H1 (cell line): ENCODE results near the gene TNS1. TPM values are rescaled to one million over a fixed set of nuclear protein-coding genes. Genes with fewer than 3 reads are reported as not detected.

Experiments used
- CTCF ChIA-PET: fragments of 300-600 bp; sonication (Branson Sonifier 250); formaldehyde crosslinking; loops from one replicate; lab custom pipeline; 2021; ENCODE audit not compliant: partially characterized antibody; lab: Charles Lee
- POLR2A ChIA-PET: fragments of 300-600 bp; sonication (Branson Sonifier 250); formaldehyde crosslinking; loops from one replicate; lab custom pipeline; 2021; ENCODE audit warnings: inconsistent platforms; ENCODE audit not compliant: partially characterized antibody; lab: Charles Lee
- DNase-seq, 2 experiments: peaks; one replicate each; pipeline versions ENCODE4 v3.0.0 to v3.0.0-alpha.2; 2010 to 2022; ENCODE audit warnings: low spot score in 2 of 2, low read depth in 1 of 2, mixed read lengths in 1 of 2
- FAIRE-seq: peaks from 2 replicates; lab custom pipeline; 2011; peaks lifted over from hg19 to GRCh38; lab: Jason Lieb, UNC
- H2AFZ ChIP-seq: 2 replicates; pipeline ENCODE4 v1.8.1; 2012; ENCODE audit warnings: low read length, inconsistent platforms
- H2AK5ac ChIP-seq: 2 replicates; pipeline ENCODE4 v1.6.1; 2013; ENCODE audit warnings: low read depth, low read length
- H2BK120ac ChIP-seq: replicated peaks from 2 replicates; pipeline ENCODE3; 2013; ENCODE audit warnings: low read depth, low read length, inconsistent platforms
- H2BK12ac ChIP-seq: 2 replicates; pipeline ENCODE4 v1.6.1; 2013; ENCODE audit warnings: low read depth, low read length
- H2BK15ac ChIP-seq: 2 replicates; pipeline ENCODE4 v1.6.1; 2013; ENCODE audit warnings: low read length
- H2BK20ac ChIP-seq: 2 replicates; pipeline ENCODE4 v1.6.1; 2013; ENCODE audit warnings: low read length
- H2BK5ac ChIP-seq: 2 replicates; pipeline ENCODE4 v1.6.1; 2013; ENCODE audit warnings: low read depth, low read length
- H3K14ac ChIP-seq: 2 replicates; pipeline ENCODE4 v1.6.1; 2013; ENCODE audit warnings: inconsistent platforms; ENCODE audit not compliant: insufficient read length
- H3K18ac ChIP-seq: 2 replicates; pipeline ENCODE4 v1.6.1; 2013; ENCODE audit warnings: low read length; ENCODE audit errors: extremely low read depth
- H3K23ac ChIP-seq: 2 replicates; pipeline ENCODE4 v1.6.1; 2013; ENCODE audit warnings: inconsistent platforms; ENCODE audit not compliant: insufficient read length
- H3K23me2 ChIP-seq: 2 replicates; pipeline ENCODE4 v1.6.1; 2013; ENCODE audit warnings: low read depth, low read length
- H3K27ac ChIP-seq: 2 replicates; pipeline ENCODE4 v1.6.1; 2011; ENCODE audit warnings: low read depth, low read length, inconsistent platforms
- H3K27me3 ChIP-seq, 4 experiments: replicated peaks in 1 of 4; 1 replicate in 1 of 4; 2 replicates in 3 of 4; pipeline versions ENCODE4 v1.6.1 to v1.8.1; 2011 to 2013; ENCODE audit warnings: low read length in 3 of 4, mild to moderate bottlenecking in 3 of 4, inconsistent platforms in 2 of 4, mixed read lengths in 2 of 4, moderate library complexity in 1 of 4; ENCODE audit not compliant: control insufficient read depth in 3 of 4, insufficient read depth in 3 of 4; ENCODE audit errors: extremely low read depth in 1 of 4
- H3K36me3 ChIP-seq, 4 experiments: 2 replicates each; pipeline versions ENCODE4 v1.6.1 to v1.8.1; 2011 to 2013; ENCODE audit warnings: mild to moderate bottlenecking in 4 of 4, low read length in 3 of 4, moderate library complexity in 2 of 4, control low read depth in 1 of 4, inconsistent platforms in 1 of 4; ENCODE audit not compliant: insufficient read depth in 4 of 4, control insufficient read depth in 2 of 4
- H3K4ac ChIP-seq: replicated peaks from 2 replicates; pipeline ENCODE3; 2013; ENCODE audit warnings: low read length, low read depth, mixed read lengths, inconsistent platforms; ENCODE audit not compliant: insufficient read length
- H3K4me1 ChIP-seq, 4 experiments: replicated peaks in 1 of 4; 1 replicate in 1 of 4; 2 replicates in 3 of 4; pipeline versions ENCODE4 v1.6.1 to v1.8.1; 2011 to 2013; ENCODE audit warnings: low read length in 3 of 4, inconsistent platforms in 2 of 4, mixed read lengths in 1 of 4; ENCODE audit not compliant: insufficient read depth in 4 of 4, control insufficient read depth in 3 of 4
- H3K4me2 ChIP-seq, 2 experiments: 2 replicates each; pipeline versions ENCODE4 v1.6.1 to v1.8.1; 2011 to 2013; ENCODE audit warnings: low read depth in 2 of 2, low read length in 2 of 2, control low read depth in 1 of 2, inconsistent platforms in 1 of 2, mild to moderate bottlenecking in 1 of 2; ENCODE audit not compliant: insufficient read depth in 1 of 2
- H3K4me3 ChIP-seq, 4 experiments: fragments of 200-600, 300-600 bp in 1 of 4; sonication (generic), shearing (Covaris generic), sonication (Bioruptor Twin) in 1 of 4; 2 replicates each; pipeline versions ENCODE4 v1.5.1 to v1.8.1; 2011 to 2016; ENCODE audit warnings: low read length in 4 of 4, low read depth in 3 of 4, control low read depth in 2 of 4, inconsistent platforms in 2 of 4, mild to moderate bottlenecking in 2 of 4, mixed read lengths in 1 of 4, moderate library complexity in 1 of 4; ENCODE audit not compliant: insufficient read depth in 2 of 4; ENCODE audit errors: extremely low read depth in 1 of 4
- H3K56ac ChIP-seq: replicated peaks from 2 replicates; pipeline ENCODE3; 2013; ENCODE audit warnings: low read depth, mild to moderate bottlenecking, mixed read lengths, low read length, inconsistent platforms; ENCODE audit not compliant: insufficient read length
- H3K79me1 ChIP-seq: 2 replicates; pipeline ENCODE4 v1.6.1; 2013; ENCODE audit warnings: low read depth, low read length, control low read depth
- H3K79me2 ChIP-seq, 2 experiments: 2 replicates each; pipeline versions ENCODE4 v1.6.1 to v1.8.1; 2012 to 2013; ENCODE audit warnings: low read length in 2 of 2, mild to moderate bottlenecking in 2 of 2, inconsistent platforms in 1 of 2; ENCODE audit not compliant: insufficient read depth in 2 of 2, control insufficient read depth in 1 of 2
- H3K9ac ChIP-seq, 4 experiments: replicated peaks in 1 of 4; 1 replicate in 1 of 4; 2 replicates in 3 of 4; pipeline versions ENCODE4 v1.6.1 to v1.8.1; 2011 to 2013; ENCODE audit warnings: low read depth in 3 of 4, low read length in 3 of 4, control low read depth in 2 of 4, mild to moderate bottlenecking in 2 of 4, moderate library complexity in 2 of 4, inconsistent platforms in 1 of 4; ENCODE audit errors: extremely low read depth in 1 of 4
- H3K9me3 ChIP-seq, 2 experiments: 2 replicates each; pipeline versions ENCODE4 v1.6.1 to v1.8.1; 2012 to 2013; ENCODE audit warnings: mild to moderate bottlenecking in 2 of 2, moderate library complexity in 2 of 2, control low read depth in 1 of 2, inconsistent platforms in 1 of 2, low read depth in 1 of 2, low read length in 1 of 2, mixed read lengths in 1 of 2; ENCODE audit not compliant: insufficient read depth in 2 of 2
- H4K20me1 ChIP-seq, 2 experiments: replicated peaks in 1 of 2; 2 replicates each; pipeline versions ENCODE3 to v1.8.1; 2011 to 2013; ENCODE audit warnings: inconsistent platforms in 2 of 2, low read length in 2 of 2, mild to moderate bottlenecking in 1 of 2; ENCODE audit not compliant: insufficient read depth in 2 of 2, control insufficient read depth in 1 of 2
- H4K5ac ChIP-seq: 2 replicates; pipeline ENCODE4 v1.6.1; 2013; ENCODE audit warnings: low read length, low read depth, mixed read lengths, inconsistent platforms; ENCODE audit not compliant: insufficient read length
- H4K8ac ChIP-seq: 2 replicates; pipeline ENCODE4 v1.8.0; 2013; ENCODE audit warnings: mild to moderate bottlenecking, moderate library complexity, low read length, inconsistent platforms; ENCODE audit not compliant: insufficient read depth; ENCODE audit errors: extremely low read depth
- H4K91ac ChIP-seq: replicated peaks from 2 replicates; pipeline ENCODE3; 2013; ENCODE audit warnings: low read length, mixed read lengths, inconsistent platforms; ENCODE audit not compliant: insufficient read length
- ASH2L ChIP-seq: fragments of 200-600, 300-600 bp; sonication (generic); IDR thresholded peaks from one replicate; pipeline ENCODE4 v1.7.1; 2017; ENCODE audit warnings: low read length
- ATF2 ChIP-seq: IDR thresholded peaks from 2 replicates; pipeline ENCODE4 v1.6.1; 2012; ENCODE audit warnings: low read length, inconsistent platforms
- CHD2 ChIP-seq: IDR thresholded peaks from 2 replicates; pipeline ENCODE4 v1.6.1; 2012; ENCODE audit warnings: low read length, improper control_type of control experiment
- EGR1 ChIP-seq: IDR thresholded peaks from 2 replicates; pipeline ENCODE4 v1.6.1; 2011; ENCODE audit warnings: low read depth, low read length, borderline replicate concordance
- JUN ChIP-seq: IDR thresholded peaks from 2 replicates; pipeline ENCODE4 v1.6.1; 2011; ENCODE audit warnings: low read depth, mild to moderate bottlenecking, improper control_type of control experiment, low read length
- RAD21 ChIP-seq, 2 experiments: IDR thresholded peaks in 1 of 2; conservative IDR thresholded peaks in 1 of 2; 2 replicates each; pipeline ENCODE4 v1.6.1; 2011; ENCODE audit warnings: low read depth in 2 of 2, low read length in 2 of 2, improper control_type of control experiment in 1 of 2, inconsistent platforms in 1 of 2, mild to moderate bottlenecking in 1 of 2, moderate library complexity in 1 of 2
- RNF2 ChIP-seq: fragments of 200-900, 300-1000 bp; sonication (generic); IDR thresholded peaks from 2 replicates; pipeline ENCODE4 v1.7.1; 2016; ENCODE audit warnings: borderline replicate concordance, low read depth, mild to moderate bottlenecking, antibody characterized with exemption, low read length; ENCODE audit not compliant: poor library complexity, severe bottlenecking; ENCODE audit errors: missing control alignments
- RXRA ChIP-seq: IDR thresholded peaks from 2 replicates; pipeline ENCODE4 v1.6.1; 2011; ENCODE audit warnings: low read depth, mild to moderate bottlenecking, low read length, moderate library complexity; ENCODE audit not compliant: insufficient read depth
- TAF1 ChIP-seq: IDR thresholded peaks from 2 replicates; pipeline ENCODE4 v1.6.1; 2011; ENCODE audit warnings: mild to moderate bottlenecking, low read depth, low read length
- TCF12 ChIP-seq: IDR thresholded peaks from 2 replicates; pipeline ENCODE4 v1.6.1; 2011; ENCODE audit warnings: low read depth, mild to moderate bottlenecking, low read length
- WGBS, 2 experiments: shearing (Covaris generic) in 1 of 2; methylation state at CpG; one replicate each; pipeline versions ENCODE4 v1.1.6 to v1.1.7; 2013 to 2015; ENCODE audit warnings: low lambda C conversion rate in 2 of 2, mixed read lengths in 2 of 2, inconsistent platforms in 1 of 2, low coverage in 1 of 2, missing lambda C conversion rate in 1 of 2; ENCODE audit not compliant: insufficient replicate concordance in 2 of 2, insufficient coverage in 1 of 2, insufficient read length in 1 of 2; ENCODE audit errors: extremely low coverage in 1 of 2, missing lambda C conversion rate in 1 of 2; 5-methylcytosine and 5-hydroxymethylcytosine counted together
- polyA plus RNA-seq, 7 experiments: library from polyadenylated mRNA; depleted of rRNA in 3 of 7; stranded (reverse) in 5 of 7; unstranded in 2 of 7; fragments of >200 nt in 5 of 7; fragments of 200-250 nt in 2 of 7; gene quantifications; 1 replicate in 5 of 7; 2 replicates in 1 of 7; 4 replicates in 1 of 7; pipeline versions ENCODE4 v1.2.1 to v1.2.3, GENCODE V29; 2011 to 2013; ENCODE audit warnings: missing spikeins in 2 of 7, mixed read lengths in 2 of 7
- total RNA-seq: library from RNA; stranded (reverse); fragmentation: NEBNext Ultra II Directional; extraction: Animal tissue kit (Norgen Biotek cat#: 25700); gene quantifications from 2 replicates; pipeline ENCODE4 v1.2.1, GENCODE V29; 2021

Gene TNS1
- total and polyA plus RNA-seq, 2 of the 8 experiments (the other 6 are each of a cell fraction or from before 2014, with no cell fraction given), result 1.5 to 5.1 TPM

GRCh38 chr2:217836901-217837491, 165.8 kb downstream of the TNS1 start:
- H2AFZ ChIP-seq, result no peak overlapping the region
- no peak overlapping the region for H4K5ac ChIP-seq
- no peak overlapping the region for H3K4me3 ChIP-seq
- no peaks in the 10 kb centered on the region for H3K79me1 ChIP-seq
- H3K79me2 ChIP-seq, result no peaks in the 10 kb centered on the region
- POLR2A ChIA-PET, result interaction anchor here (0.8 to 1.6 kb wide), 2 partner anchors 9 to 10 kb away, joined by 3 read pairs; no protein-coding TSS in a partner anchor
- H3K4me2 ChIP-seq, result no peak overlapping the region
- H3K4ac ChIP-seq, result no peak overlapping the region
- no peaks in the 10 kb centered on the region for H3K36me3 ChIP-seq
- H2BK15ac ChIP-seq, result peak overlapping the region; percentile 81; the same call in 1 of the 2 replicates
- H3K4me1 ChIP-seq, result peaks cover 0 to 9% (median 6%) of the 10 kb centered on the region in 4 experiments; a peak in 5 of 7 replicates
- no peak overlapping the region for H2AK5ac ChIP-seq
- no peak overlapping the region for H2BK120ac ChIP-seq
- 0 out of 2 replicates have a peak overlapping the region, but pooled peaks have one; percentile 75 for H2BK12ac ChIP-seq
- H4K91ac ChIP-seq, result peak overlapping the region; percentile 54
- H3K18ac ChIP-seq, result peak overlapping the region; percentile 34; the same call in 1 of the 2 replicates
- H2BK20ac ChIP-seq, result 0 out of 2 replicates have a peak overlapping the region, but pooled peaks have one; percentile 34
- DNase-seq, result peak in 1 of 2 experiments; percentile 78
- CTCF ChIA-PET, result interaction anchor here (0.8 to 4.3 kb wide), 12 partner anchors 9 to 1279 kb away, joined by 3 to 25 read pairs (median 6); no protein-coding TSS in a partner anchor
- FAIRE-seq, result no peak
- no peaks in the 10 kb centered on the region for H3K27me3 ChIP-seq
- H4K20me1 ChIP-seq, result no peaks in the 10 kb centered on the region
- no peak overlapping the region for H3K56ac ChIP-seq
- no peak overlapping the region; the same call in 1 of the 2 replicates for H4K8ac ChIP-seq
- 0 out of 2 replicates have a peak overlapping the region, but pooled peaks have one; percentile 5 for H3K27ac ChIP-seq
- no peak overlapping the region; a peak in 2 of 7 replicates for H3K9ac ChIP-seq
- no peak overlapping the region; the same call in 1 of the 2 replicates for H2BK5ac ChIP-seq
- 70% methylated on average over 8 of the region's 9 CpGs; no CpG with 5 or more reads in 1 of the 2 experiments for WGBS, 2 experiments
- H3K23ac ChIP-seq, result no peak overlapping the region
- H3K9me3 ChIP-seq, result no peaks in the 10 kb centered on the region
- H3K14ac ChIP-seq, result no peak overlapping the region
- H3K23me2 ChIP-seq, result no peaks in the 10 kb centered on the region
- peak in 1 of 2 experiments; percentile 19; a peak in 1 of 4 replicates for TF ChIP-seq RAD21 (IDR thresholded peaks at IDR 0.05 in 1 of 2, conservative IDR thresholded peaks at IDR 0.05 in 1 of 2; ENCODE audit: low read depth in 2 of 2, low read length in 2 of 2)
- TF ChIP-seq JUN, result no peak
- no peak for TF ChIP-seq ASH2L
- TF ChIP-seq RNF2, result no peak
- TF ChIP-seq TAF1, result no peak
- TF ChIP-seq ATF2, result no peak
- TF ChIP-seq TCF12, result no peak
- TF ChIP-seq EGR1, result no peak
- no peak for TF ChIP-seq RXRA
- no peak for TF ChIP-seq CHD2
